ENCODE measurements around the gene KHDRBS2.

KHDRBS2 gene

GRCh38 chr6:62229231-62229630 lies 56.8 kb downstream of the KHDRBS2 start:
- ChIA-PET CTCF (no interaction called here), POLR2A (no interaction called here)
- TF ChIP-seq CTCF (IDR thresholded peaks at IDR 0.05; ENCODE audit: insufficient read depth, low read length, missing control alignments): no peak
- no peak for DNase-seq (ENCODE audit: low read depth, low spot score)
- no peak overlapping the region for H3K4me3 ChIP-seq (ENCODE audit: low read depth, low read length)

GRCh38 chr6:62217866-62218265 lies 68.2 kb downstream of the KHDRBS2 start:
- DNase-seq (ENCODE audit: low read depth, low spot score): no peak
- no peak overlapping the region for H3K4me3 ChIP-seq (ENCODE audit: low read depth, low read length)
- no peak for TF ChIP-seq CTCF (IDR thresholded peaks at IDR 0.05; ENCODE audit: insufficient read depth, low read length, missing control alignments)
- ChIA-PET CTCF (no interaction called here), POLR2A (no interaction called here)

GRCh38 chr6:62202078-62202477 lies 83.9 kb downstream of the KHDRBS2 start:
- POLR2A ChIA-PET: no interaction called here
- no peak for TF ChIP-seq CTCF (IDR thresholded peaks at IDR 0.05; ENCODE audit: insufficient read depth, low read length, missing control alignments)

GRCh38 chr6:62192593-62192992 lies 93.4 kb downstream of the KHDRBS2 start:
- H3K4me3 ChIP-seq (ENCODE audit: low read depth, low read length): no peak overlapping the region
- ChIA-PET POLR2A (no interaction called here), CTCF (no interaction called here)
- TF ChIP-seq CTCF (IDR thresholded peaks at IDR 0.05; ENCODE audit: insufficient read depth, low read length, missing control alignments): no peak
- DNase-seq (ENCODE audit: low read depth, low spot score): no peak

More at GRCh38 chr6:62202078-62202477, 83.9 kb downstream of the KHDRBS2 start:
- no peak overlapping the region for H3K4me3 ChIP-seq (ENCODE audit: low read depth, low read length)
- DNase-seq (ENCODE audit: low read depth, low spot score): no peak
- CTCF ChIA-PET: no interaction called here

GRCh38 chr6:62175195-62175594 lies 110.8 kb downstream of the KHDRBS2 start:
- POLR2A ChIA-PET: no interaction called here
- TF ChIP-seq CTCF (IDR thresholded peaks at IDR 0.05; ENCODE audit: insufficient read depth, low read length, missing control alignments): no peak
- no peak for DNase-seq (ENCODE audit: low read depth, low spot score)
- CTCF ChIA-PET: no interaction called here
- H3K4me3 ChIP-seq (ENCODE audit: low read depth, low read length): no peak overlapping the region

GRCh38 chr6:62174548-62174947 lies 111.5 kb downstream of the KHDRBS2 start:
- no peak overlapping the region for H3K4me3 ChIP-seq (ENCODE audit: low read depth, low read length)
- ChIA-PET POLR2A (no interaction called here), CTCF (no interaction called here)
- no peak for DNase-seq (ENCODE audit: low read depth, low spot score)
- TF ChIP-seq CTCF (IDR thresholded peaks at IDR 0.05; ENCODE audit: insufficient read depth, low read length, missing control alignments): no peak
